Transverse colon (tissue), 4 donors: Measurements from ENCODE around the gene SNRPB. TPM values are rescaled to one million over a fixed set of nuclear protein-coding genes. Genes with fewer than 3 reads are reported as not detected.

ENCODE experiments used
- DNase-seq: peaks from one replicate; pipeline ENCODE4 v3.0.0-alpha.2; 2019
- H3K27ac ChIP-seq, 4 donors: fragments of 200-600 bp; sonication (generic); 2 replicates each; pipeline ENCODE4 v1.5.1; 2016 to 2018; ENCODE audit warnings: inconsistent platforms in 4 of 4
- H3K27me3 ChIP-seq: fragments of 200-600 bp; sonication (generic); 2 replicates; pipeline ENCODE4 v1.5.1; 2017; ENCODE audit warnings: inconsistent platforms
- H3K36me3 ChIP-seq, 4 donors: fragments of 200-600 bp; sonication (generic); 2 replicates each; pipeline ENCODE4 v1.5.1; 2017 to 2019; ENCODE audit warnings: inconsistent platforms in 4 of 4
- H3K4me1 ChIP-seq, 4 donors: fragments of 200-600 bp; sonication (generic); 2 replicates each; pipeline ENCODE4 v1.5.1; 2017 to 2020; ENCODE audit warnings: inconsistent platforms in 4 of 4
- H3K4me3 ChIP-seq, 4 donors: fragments of 200-600 bp; sonication (generic); 1 replicate in 1 of 4; 2 replicates in 3 of 4; pipeline versions ENCODE4 v1.5.1 to v1.6.1; 2017 to 2019; ENCODE audit warnings: inconsistent platforms in 4 of 4
- H3K9me3 ChIP-seq, 2 donors: fragments of 200-600 bp; sonication (generic); 2 replicates each; pipeline ENCODE4 v1.5.1; 2017 to 2019; ENCODE audit warnings: inconsistent platforms in 2 of 2
- CTCF ChIP-seq, 5 experiments: fragments of 200-600 bp in 3 of 5; fragments of 450-650 bp in 2 of 5; sonication (generic) in 3 of 5; IDR thresholded peaks; 1 replicate in 2 of 5; 2 replicates in 3 of 5; pipeline ENCODE4 v1.5.1; 2016 to 2017; ENCODE audit warnings: antibody characterized with exemption in 5 of 5, inconsistent platforms in 3 of 5, mild to moderate bottlenecking in 2 of 5, moderate library complexity in 1 of 5
- EP300 ChIP-seq: sonication (generic); formaldehyde crosslinking; IDR thresholded peaks from one replicate; pipeline ENCODE4 v1.6.1; 2017; ENCODE audit warnings: antibody characterized with exemption, low read depth
- POLR2A ChIP-seq: fragments of 450-650 bp; IDR thresholded peaks from one replicate; pipeline ENCODE4 v1.6.1; 2016; ENCODE audit warnings: antibody characterized with exemption, mild to moderate bottlenecking, moderate library complexity
- POLR2AphosphoS5 ChIP-seq, 3 donors: sonication (generic); formaldehyde crosslinking; IDR thresholded peaks; one replicate each; pipeline ENCODE4 v1.6.1; 2016; ENCODE audit warnings: antibody characterized with exemption in 3 of 3
- WGBS, 2 donors: methylation state at CpG; one replicate each; pipeline ENCODE4 v1.1.5; 2018; ENCODE audit warnings: low coverage in 1 of 2; 5-methylcytosine and 5-hydroxymethylcytosine counted together
- in situ Hi-C, 4 donors: fragments of 200-750 bp; cut with MboI; loops; one replicate each; pipeline versions ENCODE4 v1.15.0 to v1.15.1; 2017; ENCODE audit warnings: low sequenced_read_pairs in 3 of 4, low pct_ligation_motif_present in 1 of 4, low pct_unique_long_range_greater_than_20kb in 1 of 4
- intact Hi-C: fragments of 100-400 bp; cut with DNase I; formaldehyde crosslinking; loops from one replicate; pipeline ENCODE4 v1.15.1; 2023; ENCODE audit warnings: low total_unique reads
- total RNA-seq, 4 donors: library from RNA; depleted of rRNA; stranded (reverse); fragments of >200 nt; gene quantifications; one replicate each; pipeline ENCODE4 v1.1.0, GENCODE V29; 2016

The SNRPB gene
- total RNA-seq, 4 donors from 2014 or later: 50.9 to 144 (median 125) TPM

GRCh38 chr20:2421247-2421646 lies 49.3 kb downstream of the SNRPB start:
- no peak overlapping the region for H3K4me3 ChIP-seq
- H3K27ac ChIP-seq: no peak overlapping the region
- peaks cover 3% of the 10 kb centered on the region for H3K27me3 ChIP-seq
- no peak for DNase-seq
- WGBS, 2 donors: 57 to 82% methylated on average over 1 to 5 of the region's 5 CpGs
- H3K4me1 ChIP-seq: no peaks in the 10 kb centered on the region
- H3K36me3 ChIP-seq: no peaks in the 10 kb centered on the region
- in situ Hi-C loops (no loop called here), intact Hi-C loops (no loop called here)
- H3K9me3 ChIP-seq: no peaks in the 10 kb centered on the region
- no peak for TF ChIP-seq POLR2A
- no peak for TF ChIP-seq EP300
- no peak for TF ChIP-seq POLR2AphosphoS5 (IDR thresholded peaks at IDR 0.05)
- no peak for TF ChIP-seq CTCF (IDR thresholded peaks at IDR 0.05)

GRCh38 chr20:2420510-2420909 lies 50.1 kb downstream of the SNRPB start:
- no peak for TF ChIP-seq POLR2AphosphoS5 (IDR thresholded peaks at IDR 0.05)
- no peak for TF ChIP-seq EP300
- no peak for TF ChIP-seq POLR2A
- no peak for TF ChIP-seq CTCF (IDR thresholded peaks at IDR 0.05)
- no peaks in the 10 kb centered on the region for H3K9me3 ChIP-seq
- in situ Hi-C loops (no loop called here), intact Hi-C loops (no loop called here)
- no peaks in the 10 kb centered on the region for H3K4me1 ChIP-seq
- H3K27ac ChIP-seq: no peak overlapping the region
- no peak for DNase-seq
- H3K4me3 ChIP-seq: no peak overlapping the region
- WGBS, 2 donors: 42 to 55% methylated on average over 1 of the region's 1 CpG
- peaks cover 5% of the 10 kb centered on the region for H3K27me3 ChIP-seq
- no peaks in the 10 kb centered on the region for H3K36me3 ChIP-seq

- no peaks in the 10 kb centered on the region for H3K9me3 ChIP-seq
- TF ChIP-seq EP300 (no peak), POLR2AphosphoS5 (IDR thresholded peaks at IDR 0.05) (no peak), POLR2A (no peak), CTCF (IDR thresholded peaks at IDR 0.05) (no peak)
- H3K27ac ChIP-seq: no peak overlapping the region
- H3K4me3 ChIP-seq: no peak overlapping the region
- intact Hi-C loops (no loop called here), in situ Hi-C loops (no loop called here)
- no peaks in the 10 kb centered on the region for H3K36me3 ChIP-seq
- peaks cover 17% of the 10 kb centered on the region for H3K27me3 ChIP-seq
- H3K4me1 ChIP-seq: no peaks in the 10 kb centered on the region
- WGBS, 2 donors: 45 to 74% methylated on average over 2 of the region's 2 CpGs
- DNase-seq: no peak
Observed at GRCh38 chr20:2418388-2418787, 52.2 kb downstream of the SNRPB start.

GRCh38 chr20:2417213-2417541 lies 53.4 kb downstream of the SNRPB start:
- Histone ChIP-seq H3K36me3 (no peaks in the 10 kb centered on the region), H3K9me3 (no peaks in the 10 kb centered on the region), H3K4me3 (no peak overlapping the region), H3K4me1 (no peaks in the 10 kb centered on the region), H3K27me3 (peaks cover 23% of the 10 kb centered on the region), H3K27ac (no peak overlapping the region)
- 86% methylated on average over 14 of the region's 14 CpGs; no CpG with 5 or more reads in 1 of the 2 donors for WGBS, 2 donors
- in situ Hi-C loops (no loop called here), intact Hi-C loops (no loop called here)
- TF ChIP-seq CTCF (IDR thresholded peaks at IDR 0.05): no peak
- TF ChIP-seq POLR2A: no peak
- no peak for TF ChIP-seq EP300
- no peak for TF ChIP-seq POLR2AphosphoS5 (IDR thresholded peaks at IDR 0.05)
- no peak for DNase-seq
